ENCODE data around the gene CNOT2. TPM values are rescaled to one million over a fixed set of nuclear protein-coding genes. Genes with fewer than 3 reads are reported as not detected.

Gene CNOT2
- total RNA-seq, 2 donors from 2014 or later = 67.2 to 81.6 TPM

Other genes with a start within 250 kb of the CNOT2 start
- 1 to 10 TPM; 1.0 to 1.3 TPM for gene KCNMB4, start 122.9 kb downstream of the CNOT2 start, total RNA-seq